ENCODE results near the gene TRAF6.

The TRAF6 gene

GRCh38 chr11:36447514-36447913 is 62.6 kb downstream of the TRAF6 start:
- Mint-ChIP-seq H3K27ac (no peak overlapping the region), H3K4me3 (no peak overlapping the region), H3K27me3 (no peaks in the 10 kb centered on the region), H3K36me3 (peaks cover 19 to 56% of the 10 kb centered on the region in 2 donors), H3K9me3 (no peaks in the 10 kb centered on the region), H3K4me1 (peaks cover 25 to 37% of the 10 kb centered on the region in 2 donors)
- ATAC-seq (replicated peaks) (no peak), DNase-seq (no peak)

- H3K36me3 Mint-ChIP-seq = peaks cover 16 to 56% of the 10 kb centered on the region in 2 donors
Measured at GRCh38 chr11:36446135-36446534, 63.9 kb downstream of the TRAF6 start.

GRCh38 chr11:36443661-36444060 is 66.4 kb downstream of the TRAF6 start:
- ATAC-seq (replicated peaks) = no peak
- no peak overlapping the region for H3K27ac Mint-ChIP-seq
- peaks cover 3 to 4% of the 10 kb centered on the region in 2 donors for H3K9me3 Mint-ChIP-seq
- H3K4me1 Mint-ChIP-seq = peaks cover 24 to 26% of the 10 kb centered on the region in 2 donors
- no peak overlapping the region for H3K4me3 Mint-ChIP-seq
- H3K27me3 Mint-ChIP-seq = no peaks in the 10 kb centered on the region
- H3K36me3 Mint-ChIP-seq = peaks cover 17 to 58% of the 10 kb centered on the region in 2 donors
- DNase-seq = no peak

More at GRCh38 chr11:36446135-36446534, 63.9 kb downstream of the TRAF6 start:
- Mint-ChIP-seq H3K27me3 (no peaks in the 10 kb centered on the region), H3K4me1 (peaks cover 30 to 40% of the 10 kb centered on the region in 2 donors), H3K4me3 (no peak overlapping the region), H3K9me3 (peaks cover 0 to 3% of the 10 kb centered on the region in 2 donors), H3K27ac (no peak overlapping the region)
- no peak for DNase-seq
- ATAC-seq (replicated peaks) = no peak

- Mint-ChIP-seq H3K36me3 (peaks cover 18 to 57% of the 10 kb centered on the region in 2 donors), H3K27ac (peak overlapping the region; percentile 86), H3K27me3 (no peaks in the 10 kb centered on the region), H3K4me1 (peaks cover 21 to 26% of the 10 kb centered on the region in 2 donors), H3K9me3 (peaks cover 3 to 4% of the 10 kb centered on the region in 2 donors), H3K4me3 (peak overlapping the region in 1 of 2 donors; percentile 49)
- peak; percentile 97 to 99 for ATAC-seq (replicated peaks)
- peak; percentile 59 for DNase-seq
Measured at GRCh38 chr11:36441610-36442208, 68.4 kb downstream of the TRAF6 start.

- Mint-ChIP-seq H3K4me1 (peaks cover 33 to 46% of the 10 kb centered on the region in 2 donors), H3K27ac (no peak overlapping the region), H3K27me3 (no peaks in the 10 kb centered on the region), H3K4me3 (no peak overlapping the region), H3K9me3 (peaks cover 3 to 4% of the 10 kb centered on the region in 2 donors), H3K36me3 (peaks cover 18 to 63% of the 10 kb centered on the region in 2 donors)
- DNase-seq = no peak
- ATAC-seq (replicated peaks) = no peak
Measured at GRCh38 chr11:36438126-36438525, 71.9 kb downstream of the TRAF6 start.

GRCh38 chr11:36437413-36437812 is 72.7 kb downstream of the TRAF6 start:
- peaks cover 15 to 59% of the 10 kb centered on the region in 2 donors for H3K36me3 Mint-ChIP-seq
- H3K4me3 Mint-ChIP-seq = no peak overlapping the region
- H3K9me3 Mint-ChIP-seq = peaks cover 3 to 4% of the 10 kb centered on the region in 2 donors
- ATAC-seq (replicated peaks) (no peak), DNase-seq (no peak)
- H3K27ac Mint-ChIP-seq = peak overlapping the region; percentile 38
- H3K4me1 Mint-ChIP-seq = peaks cover 28 to 40% of the 10 kb centered on the region in 2 donors
- H3K27me3 Mint-ChIP-seq = no peaks in the 10 kb centered on the region
